Measurements from ENCODE around the gene BASP1.
"Not testable (repeated sequence)": the region's sequence is repeated elsewhere in the genome, so short reads cannot be mapped to it uniquely, and the experiment has no call there.

BASP1 gene

GRCh38 chr5:17217493-17218352 lies at the start of gene BASP1:
Gene BASP1 (plus strand): TSS chr5:17217631. CDS start chr5:17275217, 57,586 bp downstream.
- DNase-seq: peak in 1 of 2 donors; percentile 12

GRCh38 chr5:17169507-17169906 lies 47.9 kb upstream of the BASP1 start:
- DNase-seq: no peak

- DNase-seq: no peak
These were observed 44.6 kb upstream of the BASP1 start for GRCh38 chr5:17172791-17173190.

- DNase-seq: no peak
These were observed 42.5 kb upstream of the BASP1 start for GRCh38 chr5:17174965-17175364.

GRCh38 chr5:17177501-17178372 lies 39.7 kb upstream of the BASP1 start:
- DNase-seq: no peak

GRCh38 chr5:17178373-17178675 lies 39.1 kb upstream of the BASP1 start:
- DNase-seq: no peak

- DNase-seq: no peak
These were observed 37.0 kb upstream of the BASP1 start for GRCh38 chr5:17180330-17180843.

GRCh38 chr5:17180864-17181723 lies 36.3 kb upstream of the BASP1 start:
- DNase-seq: no peak

- no peak for DNase-seq
These were observed 34.9 kb upstream of the BASP1 start for GRCh38 chr5:17182494-17182893.

- no peak for DNase-seq
These were observed 34.5 kb upstream of the BASP1 start for GRCh38 chr5:17182981-17183380.

GRCh38 chr5:17183831-17184230 lies 33.6 kb upstream of the BASP1 start:
- no peak for DNase-seq

- DNase-seq: no peak
These were observed 32.8 kb upstream of the BASP1 start for GRCh38 chr5:17184588-17184987.

GRCh38 chr5:17185349-17185748 lies 32.1 kb upstream of the BASP1 start:
- DNase-seq: no peak

- no peak for DNase-seq
These were observed 31.7 kb upstream of the BASP1 start for GRCh38 chr5:17185773-17186172.

GRCh38 chr5:17186256-17186655 lies 31.2 kb upstream of the BASP1 start:
- DNase-seq: no peak

- DNase-seq: no peak
These were observed 30.2 kb upstream of the BASP1 start for GRCh38 chr5:17187011-17187785.

- DNase-seq: no peak
These were observed 29.7 kb upstream of the BASP1 start for GRCh38 chr5:17187786-17188170.

GRCh38 chr5:17189381-17190036 lies 27.9 kb upstream of the BASP1 start:
- peak; percentile 22 to 51 for DNase-seq

- no peak for DNase-seq
These were observed 27.1 kb upstream of the BASP1 start for GRCh38 chr5:17190242-17190778.

- no peak for DNase-seq
These were observed 26.5 kb upstream of the BASP1 start for GRCh38 chr5:17190799-17191391.

GRCh38 chr5:17191574-17191973 lies 25.9 kb upstream of the BASP1 start:
- DNase-seq: not testable (repeated sequence)
